ENCODE results near the gene TRPV3.
"Not testable (repeated sequence)": the region's sequence is repeated elsewhere in the genome, so short reads cannot be mapped to it uniquely, and the experiment has no call there.

The TRPV3 gene

DNA sequence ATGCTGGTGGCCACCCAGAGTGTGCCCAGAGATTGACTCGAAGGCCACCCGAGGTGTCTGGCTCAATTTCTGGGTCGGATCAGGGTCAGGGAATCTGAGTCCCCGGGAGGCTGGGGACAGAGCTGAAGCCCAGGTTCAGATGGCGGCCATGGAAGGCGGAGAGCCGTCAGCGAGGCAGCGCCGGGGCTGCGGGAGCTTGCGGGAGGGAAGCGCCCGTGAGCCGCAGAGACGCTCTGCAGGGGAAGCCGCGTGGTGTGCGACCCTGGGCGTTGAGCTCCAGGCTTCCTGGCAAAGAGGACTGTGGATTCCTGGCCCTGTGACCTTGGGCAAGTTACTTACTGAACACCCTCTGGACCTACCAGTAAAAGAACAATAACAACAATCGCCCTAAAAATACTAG lies 85.5 kb downstream of the TRPV3 start:
- DNase-seq (ENCODE audit: low read depth), result no peak

DNA sequence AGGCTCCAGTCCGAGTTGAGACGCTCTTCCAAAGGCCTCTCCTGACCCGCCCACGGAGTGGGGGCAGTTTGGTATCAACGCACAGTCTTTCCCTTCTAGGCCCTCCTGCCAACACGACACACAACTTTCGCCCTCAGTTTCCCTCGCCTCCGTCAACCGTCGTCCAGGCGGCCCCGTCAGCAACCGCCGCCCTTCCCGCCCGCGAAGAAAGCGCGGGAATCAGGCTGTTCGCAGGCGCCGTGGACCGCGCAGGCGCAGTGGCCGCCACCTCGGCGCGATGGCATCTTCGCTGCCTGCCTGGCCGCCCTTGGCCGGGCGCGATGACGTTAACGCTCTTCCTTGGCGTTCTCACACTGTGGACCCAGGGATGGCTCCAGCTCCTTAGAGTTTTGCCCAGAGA lies 86.0 kb downstream of the TRPV3 start, which contains the start of gene SPATA22:
TSS of gene SPATA22 (minus strand) at position 221 of the 400 bp plus-strand sequence. CDS start 2,494 bp downstream, outside the sequence.
- DNase-seq (ENCODE audit: low read depth), result no peak

DNA sequence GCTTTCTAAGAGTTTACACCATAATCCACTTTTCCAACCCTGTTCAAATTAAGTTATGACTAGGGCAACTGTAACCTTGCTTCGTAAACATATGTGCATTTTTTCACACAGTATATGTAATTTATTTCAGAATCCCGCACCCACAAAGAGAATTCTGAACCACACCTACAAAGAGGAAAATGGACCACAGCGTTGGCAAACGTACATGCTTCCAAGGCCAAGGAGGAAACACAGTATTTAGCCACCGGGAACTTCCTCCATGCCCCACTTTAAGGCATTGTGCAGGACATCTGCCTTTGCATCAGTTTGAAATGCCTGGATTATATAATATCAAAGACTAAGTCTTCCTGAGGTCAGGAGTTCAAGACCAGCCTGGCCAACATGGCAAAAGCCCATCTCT lies 88.1 kb downstream of the TRPV3 start:
- DNase-seq (ENCODE audit: low read depth), result no peak

DNA sequence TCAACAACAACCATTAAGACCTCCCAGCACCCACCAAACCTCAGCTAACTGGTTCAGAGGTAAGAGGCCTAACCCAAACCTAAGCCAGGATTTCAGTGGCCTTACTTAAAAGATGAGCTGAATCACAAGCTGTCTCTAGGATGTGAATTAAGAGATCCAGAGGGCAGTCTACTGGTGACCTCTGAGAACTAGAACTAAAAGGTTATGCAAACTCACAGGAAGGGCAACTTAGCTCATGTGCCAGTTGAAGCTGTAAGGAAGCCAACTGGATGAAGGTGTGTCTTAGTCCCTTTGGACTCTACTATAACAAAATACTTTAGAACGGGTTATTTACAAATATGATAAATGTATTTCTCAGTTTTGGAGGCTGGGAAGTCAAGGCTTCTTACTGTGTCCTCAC lies 91.3 kb downstream of the TRPV3 start:
- DNase-seq (ENCODE audit: low read depth), result not testable (repeated sequence)
